ENCODE data around the gene MAP1LC3B2.

DNA sequence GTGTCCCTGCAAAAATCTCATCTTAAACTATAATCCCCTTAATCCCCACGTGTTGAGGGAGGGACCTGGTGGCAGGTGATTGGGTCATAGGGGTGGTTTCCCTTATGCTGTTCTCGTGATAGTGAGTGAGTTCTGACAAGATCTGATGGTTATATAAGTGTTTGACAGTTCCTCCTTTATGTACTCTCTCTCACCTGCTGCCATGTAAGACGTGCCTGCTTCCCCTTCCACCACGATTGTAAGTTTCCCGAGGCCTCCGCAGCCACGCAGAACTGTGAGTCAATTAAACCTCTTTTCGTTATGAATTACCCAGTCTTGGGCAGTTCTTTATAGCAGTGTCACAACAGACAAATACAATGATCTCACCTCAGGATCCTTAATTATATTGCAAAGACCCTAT lies 45.2 kb upstream of the MAP1LC3B2 start:
- TF ChIP-seq SIN3A (IDR thresholded peaks at IDR 0.05; ENCODE audit: borderline replicate concordance, insufficient read depth, low read depth, low read length) (no peak), REST (IDR thresholded peaks at IDR 0.05; ENCODE audit: insufficient read depth in 1 of 2, low read depth in 2 of 2, low read length in 1 of 2) (no peak), CTCF (IDR thresholded peaks at IDR 0.05) (no peak), POLR2AphosphoS5 (IDR thresholded peaks at IDR 0.05; ENCODE audit: low read depth, low read length) (no peak), TCF7L2 (IDR thresholded peaks at IDR 0.05; ENCODE audit: low read depth, low read length) (no peak)
